Stimulated activated CD4-positive, alpha-beta T cell treated with anti-CD3 and anti-CD28 coated beads, Interleukin-1b, Interleukin-23, amount 100 ng/mL, for 24 hours (primary cell): ENCODE data around the gene LRRFIP1.
"Not testable (repeated sequence)": the region's sequence is repeated elsewhere in the genome, so short reads cannot be mapped to it uniquely, and the experiment has no call there.

Source experiments
- DNase-seq, 4 experiments: peaks; one replicate each; pipeline ENCODE4 v3.0.0-alpha.2; 2020; ENCODE audit warnings: low read depth in 4 of 4, low spot score in 1 of 4

LRRFIP1 gene

GRCh38 chr2:237661270-237661669 lies 33.9 kb downstream of the LRRFIP1 start:
- DNase-seq: no peak

- no peak for DNase-seq
Measured at GRCh38 chr2:237661799-237662328, 34.5 kb downstream of the LRRFIP1 start.

GRCh38 chr2:237662671-237663093 lies 35.3 kb downstream of the LRRFIP1 start:
- peak; percentile 10 to 38 (median 12) for DNase-seq

- no peak for DNase-seq
Measured at GRCh38 chr2:237663517-237664110, 36.2 kb downstream of the LRRFIP1 start.

GRCh38 chr2:237664151-237664550 lies 36.8 kb downstream of the LRRFIP1 start:
- DNase-seq: no peak

GRCh38 chr2:237665713-237666143 lies 38.3 kb downstream of the LRRFIP1 start:
- DNase-seq: no peak

- DNase-seq: no peak
Measured at GRCh38 chr2:237666606-237667005, 39.2 kb downstream of the LRRFIP1 start.

GRCh38 chr2:237667050-237667576 lies 39.7 kb downstream of the LRRFIP1 start:
- not testable (repeated sequence) for DNase-seq

GRCh38 chr2:237667893-237668292 lies 40.5 kb downstream of the LRRFIP1 start:
- no peak for DNase-seq

GRCh38 chr2:237668440-237668839 lies 41.1 kb downstream of the LRRFIP1 start:
- no peak for DNase-seq

- no peak for DNase-seq
Measured at GRCh38 chr2:237669283-237669627, 41.9 kb downstream of the LRRFIP1 start.

- no peak for DNase-seq
Measured at GRCh38 chr2:237669628-237670392, 42.4 kb downstream of the LRRFIP1 start.

GRCh38 chr2:237670641-237671040 lies 43.3 kb downstream of the LRRFIP1 start:
- no peak for DNase-seq

- no peak for DNase-seq
Measured at GRCh38 chr2:237671466-237672138, 44.2 kb downstream of the LRRFIP1 start.

- no peak for DNase-seq
Measured at GRCh38 chr2:237672731-237673129, 45.3 kb downstream of the LRRFIP1 start.

- DNase-seq: peak; percentile 63 to 81 (median 76)
Measured at GRCh38 chr2:237673130-237674001, 46.0 kb downstream of the LRRFIP1 start.

- peak in 3 of 4 experiments; percentile 24 to 59 (median 53) for DNase-seq
Measured at GRCh38 chr2:237674731-237675276, 47.4 kb downstream of the LRRFIP1 start.

- DNase-seq: no peak
Measured at GRCh38 chr2:237675316-237675715, 47.9 kb downstream of the LRRFIP1 start.

GRCh38 chr2:237680702-237681478 lies 53.5 kb downstream of the LRRFIP1 start:
- DNase-seq: no peak

- no peak for DNase-seq
Measured at GRCh38 chr2:237682151-237682550, 54.8 kb downstream of the LRRFIP1 start.
